Neural progenitor cell (in vitro differentiated cells): ENCODE data around the gene ZNF454. TPM values are rescaled to one million over a fixed set of nuclear protein-coding genes. Genes with fewer than 3 reads are reported as not detected.

Experiments used
- DNase-seq: peaks from one replicate; pipeline ENCODE4 v3.0.0-alpha.2; 2016; ENCODE audit warnings: low spot score
- H2AFZ ChIP-seq: fragments of 200-600 bp; sonication (generic); replicated peaks from 2 replicates; pipeline ENCODE4 v1.6.1; 2016; ENCODE audit warnings: antibody characterized with exemption
- H3F3A ChIP-seq: fragments of 200-600 bp; sonication (generic); 2 replicates; pipeline ENCODE4 v1.6.1; 2016; ENCODE audit warnings: antibody characterized with exemption, low read depth
- H3K27ac ChIP-seq: fragments of 200-600 bp; sonication (generic); 2 replicates; pipeline ENCODE4 v1.5.1; 2016; ENCODE audit warnings: mild to moderate bottlenecking
- H3K27me3 ChIP-seq: fragments of 200-600 bp; sonication (generic); 2 replicates; pipeline ENCODE4 v1.6.1; 2016; ENCODE audit warnings: mild to moderate bottlenecking, moderate library complexity
- H3K36me3 ChIP-seq: fragments of 200-600 bp; sonication (generic); 2 replicates; pipeline ENCODE4 v1.5.1; 2016
- H3K4me1 ChIP-seq: fragments of 200-600 bp; sonication (generic); 2 replicates; pipeline ENCODE4 v1.6.1; 2016; ENCODE audit warnings: mixed run types
- H3K4me2 ChIP-seq: fragments of 200-600 bp; sonication (generic); 2 replicates; pipeline ENCODE4 v1.6.1; 2016
- H3K4me3 ChIP-seq: fragments of 200-600 bp; sonication (generic); 2 replicates; pipeline ENCODE4 v1.5.1; 2016
- H3K79me2 ChIP-seq: fragments of 200-600 bp; sonication (generic); 2 replicates; pipeline ENCODE4 v1.6.1; 2016; ENCODE audit warnings: low read depth
- H3K9ac ChIP-seq: fragments of 200-600 bp; sonication (generic); 2 replicates; pipeline ENCODE4 v1.6.1; 2016
- H3K9me3 ChIP-seq: fragments of 200-600 bp; sonication (generic); 2 replicates; pipeline ENCODE4 v1.5.1; 2016; ENCODE audit warnings: low read depth
- H4K20me1 ChIP-seq: fragments of 200-600 bp; sonication (generic); 2 replicates; pipeline ENCODE4 v1.6.1; 2016; ENCODE audit warnings: low read depth
- H3K27ac Mint-ChIP-seq: 3 replicates; pipeline ENCODE4 v1.8.0; 2021; ENCODE audit warnings: mixed read lengths
- H3K27me3 Mint-ChIP-seq: 2 replicates; pipeline ENCODE4 v1.8.0; 2022; ENCODE audit warnings: low read depth, mild to moderate bottlenecking, inconsistent platforms, moderate library complexity, mixed read lengths; ENCODE audit not compliant: insufficient read depth
- H3K36me3 Mint-ChIP-seq: 3 replicates; pipeline ENCODE4 v1.8.0; 2021; ENCODE audit warnings: mixed read lengths
- H3K4me1 Mint-ChIP-seq: 3 replicates; pipeline ENCODE4 v1.8.0; 2021; ENCODE audit warnings: mixed read lengths
- H3K4me3 Mint-ChIP-seq: 3 replicates; pipeline ENCODE4 v1.8.0; 2021; ENCODE audit warnings: mild to moderate bottlenecking, moderate library complexity, mixed read lengths
- H3K9me3 Mint-ChIP-seq: 3 replicates; pipeline ENCODE4 v1.8.0; 2020; ENCODE audit warnings: mixed read lengths
- CTCF ChIP-seq: fragments of 200-600 bp; sonication (generic); IDR thresholded peaks from 2 replicates; pipeline ENCODE4 v1.5.1; 2017; ENCODE audit warnings: antibody characterized with exemption, mild to moderate bottlenecking
- EZH2 ChIP-seq: fragments of 200-600 bp; sonication (generic); IDR thresholded peaks from 2 replicates; pipeline ENCODE4 v1.6.1; 2017; ENCODE audit warnings: antibody characterized with exemption, mild to moderate bottlenecking, moderate library complexity
- EZH2phosphoT487 ChIP-seq: fragments of 200-600 bp; sonication (generic); IDR thresholded peaks from 2 replicates; pipeline ENCODE4 v1.6.1; 2017; ENCODE audit warnings: antibody characterized with exemption
- total RNA-seq: library from RNA; depleted of rRNA; stranded (reverse); fragments of >200 nt; gene quantifications from 2 replicates; pipeline ENCODE4 v1.2.3, GENCODE V29; 2015; ENCODE audit warnings: low replicate concordance

Gene ZNF454
- total RNA-seq, 1 donor from 2014 or later, result not detected

- H3K79me2 ChIP-seq, result no peaks in the 10 kb centered on the region
- H3K36me3 ChIP-seq, result no peaks in the 10 kb centered on the region
- no peak overlapping the region for H3K4me2 ChIP-seq
- H3K27me3 ChIP-seq, result peaks cover 43% of the 10 kb centered on the region
- Mint-ChIP-seq H3K27me3 (peaks cover 33% of the 10 kb centered on the region), H3K9me3 (peaks cover 48% of the 10 kb centered on the region), H3K4me1 (peaks cover 4% of the 10 kb centered on the region), H3K27ac (no peak overlapping the region), H3K4me3 (peak overlapping the region; percentile 66), H3K36me3 (peaks cover 4% of the 10 kb centered on the region)
- H3K27ac ChIP-seq, result no peak overlapping the region
- H3K9me3 ChIP-seq, result no peaks in the 10 kb centered on the region
- H3K9ac ChIP-seq, result no peak overlapping the region
- no peaks in the 10 kb centered on the region for H4K20me1 ChIP-seq
- no peak overlapping the region for H2AFZ ChIP-seq
- no peak overlapping the region for H3K4me3 ChIP-seq
- no peak for DNase-seq
- H3K4me1 ChIP-seq, result peaks cover 6% of the 10 kb centered on the region
- H3F3A ChIP-seq, result peaks cover 6% of the 10 kb centered on the region
- TF ChIP-seq CTCF (no peak), EZH2 (no peak), EZH2phosphoT487 (no peak)
Measured at GRCh38 chr5:178991190-178992145, 50.5 kb downstream of the ZNF454 start.

GRCh38 chr5:178992291-178992895 is 51.4 kb downstream of the ZNF454 start:
- no peak overlapping the region for H3K9ac ChIP-seq
- Mint-ChIP-seq H3K4me1 (peaks cover 4% of the 10 kb centered on the region), H3K27ac (no peak overlapping the region), H3K36me3 (peaks cover 4% of the 10 kb centered on the region), H3K4me3 (no peak overlapping the region), H3K27me3 (peaks cover 35% of the 10 kb centered on the region), H3K9me3 (peaks cover 44% of the 10 kb centered on the region)
- peaks cover 52% of the 10 kb centered on the region for H3K27me3 ChIP-seq
- no peak overlapping the region for H3K4me3 ChIP-seq
- no peaks in the 10 kb centered on the region for H3K36me3 ChIP-seq
- H4K20me1 ChIP-seq, result no peaks in the 10 kb centered on the region
- peak; percentile 25 for DNase-seq
- no peak for TF ChIP-seq EZH2
- no peak for TF ChIP-seq EZH2phosphoT487
- TF ChIP-seq CTCF, result no peak
- H3K27ac ChIP-seq, result no peak overlapping the region
- H3F3A ChIP-seq, result peaks cover 6% of the 10 kb centered on the region
- no peak overlapping the region for H2AFZ ChIP-seq
- no peaks in the 10 kb centered on the region for H3K79me2 ChIP-seq
- no peak overlapping the region for H3K4me2 ChIP-seq
- H3K4me1 ChIP-seq, result peaks cover 6% of the 10 kb centered on the region
- H3K9me3 ChIP-seq, result no peaks in the 10 kb centered on the region

- peaks cover 60% of the 10 kb centered on the region for H3K27me3 ChIP-seq
- H3K9me3 Mint-ChIP-seq, result peaks cover 38% of the 10 kb centered on the region
Measured at GRCh38 chr5:178993236-178993765, 52.3 kb downstream of the ZNF454 start.

More at GRCh38 chr5:178993236-178993765, 52.3 kb downstream of the ZNF454 start:
- Mint-ChIP-seq H3K4me3 (peak overlapping the region; percentile 46), H3K4me1 (peaks cover 4% of the 10 kb centered on the region), H3K27ac (no peak overlapping the region), H3K27me3 (peaks cover 35% of the 10 kb centered on the region), H3K36me3 (peaks cover 2% of the 10 kb centered on the region)
- Histone ChIP-seq H3K4me1 (peaks cover 6% of the 10 kb centered on the region), H3K27ac (no peak overlapping the region), H3K4me2 (no peak overlapping the region), H4K20me1 (no peaks in the 10 kb centered on the region), H3F3A (peaks cover 6% of the 10 kb centered on the region), H3K4me3 (no peak overlapping the region), H3K36me3 (no peaks in the 10 kb centered on the region), H3K9ac (no peak overlapping the region), H2AFZ (no peak overlapping the region), H3K9me3 (no peaks in the 10 kb centered on the region), H3K79me2 (no peaks in the 10 kb centered on the region)
- no peak for DNase-seq
- TF ChIP-seq EZH2 (no peak), CTCF (no peak), EZH2phosphoT487 (no peak)
